ENCODE data around the gene PTCD2.

- no peak for TF ChIP-seq POLR2A (IDR thresholded peaks at IDR 0.05; ENCODE audit: low read depth)
- TF ChIP-seq CTCF (IDR thresholded peaks at IDR 0.05), result no peak
These were observed 95.6 kb downstream of the PTCD2 start for GRCh38 chr5:72415616-72416325.

All from esophagus muscularis mucosa (tissue), 3 donors.